Astrocyte (in vitro differentiated cells and primary cell): ENCODE data around the gene FMO1.

Experiments
- CTCF ChIP-seq: IDR thresholded peaks from 2 replicates; pipeline ENCODE4 v1.5.1; 2011; ENCODE audit warnings: low read depth, mild to moderate bottlenecking, inconsistent platforms, low read length, moderate library complexity; ENCODE audit not compliant: insufficient read depth
- EZH2 ChIP-seq: IDR thresholded peaks from 2 replicates; pipeline ENCODE4 v1.6.1; 2012; ENCODE audit warnings: mild to moderate bottlenecking, low read length, inconsistent platforms; ENCODE audit not compliant: insufficient read depth

- TF ChIP-seq CTCF: no peak
- no peak for TF ChIP-seq EZH2
These were observed 2.0 kb downstream of the FMO1 start for GRCh38 chr1:171250263-171250662.
